AML-193 (cell line): ENCODE data around the gene ANKS1A.

ENCODE experiments used
- DNase-seq, 2 experiments: peaks; one replicate each; lab custom pipeline; 2025; lab: John Stamatoyannopoulos, UW

ANKS1A gene

DNA sequence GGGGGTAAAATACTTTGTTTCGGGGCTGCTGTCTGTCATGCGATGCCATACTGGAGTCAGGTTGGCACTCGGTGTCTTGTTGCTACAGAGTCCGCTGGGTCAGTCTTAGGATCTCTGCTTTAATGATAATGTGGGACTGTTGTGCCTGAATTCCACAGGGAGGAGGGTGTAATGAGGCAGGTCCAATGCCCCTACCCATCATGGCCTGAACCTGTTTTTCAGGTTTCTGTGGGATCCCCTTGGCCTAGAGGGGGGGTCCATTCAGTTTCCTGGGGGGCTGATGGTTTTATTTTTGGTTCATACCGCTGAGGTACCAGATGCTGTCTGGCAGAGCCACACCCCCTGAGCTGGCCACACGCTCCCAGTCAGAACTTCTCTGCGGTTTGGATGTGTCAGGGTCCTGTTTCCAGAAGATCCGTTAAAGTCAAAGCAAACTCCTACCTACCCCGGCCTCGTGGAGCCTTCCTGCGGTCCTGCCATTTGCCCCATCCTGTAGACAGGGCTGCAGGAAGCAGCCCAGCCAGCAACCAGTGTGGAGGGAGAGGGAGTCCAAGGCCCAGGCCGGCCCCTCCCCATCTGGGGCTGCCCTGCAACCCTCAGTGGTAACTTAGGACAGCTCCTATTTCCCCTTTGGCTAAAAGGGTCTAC is 182.4 kb downstream of the ANKS1A start:
- DNase-seq = no peak

DNA sequence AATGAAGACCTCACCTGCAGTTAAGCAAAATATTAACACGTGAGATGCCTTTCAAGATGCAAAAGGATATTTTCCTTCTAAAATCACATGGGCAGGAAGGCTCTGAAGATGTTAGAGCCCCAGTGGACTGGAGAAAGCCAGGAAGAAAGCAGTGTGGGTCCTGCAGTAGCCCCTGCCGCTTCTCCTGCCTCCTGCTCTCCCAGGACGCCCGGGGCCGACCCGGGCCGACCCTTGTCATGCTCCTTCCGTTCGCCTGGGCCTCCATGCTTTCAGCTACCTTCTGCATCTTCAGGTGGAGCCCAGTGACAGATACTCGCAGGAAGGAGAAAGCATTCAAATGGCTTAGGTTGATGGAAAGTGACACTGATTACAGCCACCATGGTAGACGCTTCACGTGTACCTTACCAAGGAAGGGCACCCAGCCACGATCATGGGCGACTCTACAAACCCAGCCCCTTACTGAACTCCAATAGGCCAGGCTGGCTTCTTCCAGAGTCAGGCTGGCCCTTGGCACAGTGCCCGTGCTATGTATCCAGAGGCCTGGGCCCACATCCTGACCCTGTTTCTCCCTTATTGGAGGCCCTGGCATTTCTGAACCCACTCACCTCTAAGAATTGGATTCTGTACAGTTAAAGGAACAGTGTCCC is 183.1 kb downstream of the ANKS1A start:
- no peak for DNase-seq

DNA sequence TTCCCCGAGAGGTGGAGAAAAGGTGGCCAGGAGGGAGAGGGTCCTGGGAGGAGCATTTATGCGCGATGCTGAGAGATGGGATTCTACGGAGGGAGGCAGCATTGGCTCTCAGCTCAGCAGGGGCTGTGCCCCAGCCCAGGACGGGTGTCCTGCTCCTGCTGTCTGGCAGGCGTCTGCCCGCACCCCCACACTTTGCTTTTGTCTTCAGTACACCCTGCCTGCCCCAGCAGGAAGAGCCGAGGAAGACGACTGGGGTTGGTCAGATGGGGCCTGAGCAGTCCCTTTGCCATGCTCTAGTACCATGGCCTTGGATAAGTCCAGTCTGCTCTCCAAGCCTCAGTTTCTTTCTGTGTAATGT is 183.6 kb downstream of the ANKS1A start:
- DNase-seq = no peak

DNA sequence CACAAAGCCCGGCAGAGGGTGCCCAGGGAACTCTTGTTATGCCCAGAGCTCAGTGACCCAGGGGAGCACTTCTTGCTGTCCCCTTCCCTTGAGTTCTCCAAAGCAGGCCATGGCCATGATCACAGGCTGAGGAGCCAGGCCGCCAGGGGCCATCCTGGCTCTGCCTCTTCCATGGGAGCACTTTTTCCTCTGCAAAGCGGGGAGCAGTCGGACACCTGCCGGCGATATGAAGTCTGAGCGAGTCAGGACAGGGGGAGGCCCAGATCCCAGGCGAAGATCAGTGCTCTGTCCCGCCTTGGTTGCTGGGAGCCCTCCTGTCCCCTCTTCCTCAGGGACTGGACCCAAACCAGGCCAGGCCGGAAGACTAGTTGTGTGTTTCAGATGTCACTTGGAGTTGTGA is 184.2 kb downstream of the ANKS1A start:
- no peak for DNase-seq

DNA sequence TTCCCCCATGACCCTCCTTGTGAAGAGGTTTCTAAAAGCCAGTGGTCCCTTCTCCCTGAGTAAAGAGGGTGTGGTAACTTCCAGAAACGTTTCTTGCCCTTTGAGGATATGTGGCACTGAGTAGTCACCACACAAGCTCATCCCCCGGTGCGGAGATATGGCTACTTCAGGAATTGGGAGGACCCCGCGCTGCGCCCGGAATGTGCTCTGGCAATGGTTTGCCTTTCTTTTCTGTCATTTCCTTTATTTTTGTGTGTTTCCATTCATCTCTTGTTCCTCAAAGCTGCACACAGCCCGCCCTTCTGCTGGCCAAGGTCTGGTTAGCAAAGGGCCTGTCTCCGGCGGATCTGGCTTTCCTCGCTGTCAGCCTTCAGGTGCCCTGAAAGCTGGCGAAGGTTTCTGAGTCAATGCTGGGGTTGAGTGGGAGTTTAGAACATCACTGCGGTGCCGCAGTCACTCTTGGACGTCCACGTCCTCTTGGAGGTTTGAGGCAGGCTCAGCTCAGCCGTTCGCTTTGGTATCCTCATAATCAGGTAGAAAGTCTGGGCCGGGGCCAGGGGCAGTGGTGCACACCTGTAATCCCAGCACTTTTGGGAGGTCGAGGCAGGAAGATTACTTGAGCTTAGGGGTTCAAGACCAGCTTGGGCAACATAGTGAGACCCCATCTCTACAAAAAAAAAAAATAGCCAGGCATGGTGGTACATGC is 184.9 kb downstream of the ANKS1A start:
- no peak for DNase-seq

DNA sequence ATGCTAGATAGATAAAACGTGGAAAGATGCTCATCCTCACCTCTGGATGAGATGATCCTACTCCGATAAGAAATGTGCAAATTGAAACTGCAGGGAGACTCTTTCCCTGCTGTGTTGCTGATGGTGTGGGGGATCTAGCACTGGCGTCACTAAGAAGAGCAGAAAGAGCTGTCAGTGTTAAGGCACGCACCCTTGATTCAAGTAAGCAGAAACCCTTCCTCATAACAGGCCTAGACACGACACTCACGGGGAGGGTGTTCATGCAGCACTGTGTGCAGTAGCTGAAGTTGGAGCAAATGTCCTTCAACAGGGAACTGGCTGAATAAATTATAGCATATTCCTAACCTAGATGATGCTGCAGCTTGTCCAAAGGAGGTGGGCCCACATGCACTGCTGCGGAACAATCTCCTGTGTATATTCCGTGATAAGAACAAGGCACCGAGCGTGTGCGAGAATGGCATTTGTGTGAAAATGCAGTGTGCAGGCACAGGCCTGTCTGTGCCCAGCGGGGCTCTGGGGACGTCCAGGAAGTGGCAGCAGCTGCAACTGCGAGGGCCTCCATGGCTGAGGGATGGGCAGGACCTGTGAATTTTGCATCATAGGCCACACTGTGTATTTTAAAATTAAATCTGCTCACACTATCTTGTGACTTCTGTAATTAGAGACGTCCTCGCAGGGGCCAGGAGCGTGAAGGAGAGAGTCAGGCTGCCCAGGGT is 188.1 kb downstream of the ANKS1A start:
- no peak for DNase-seq

DNA sequence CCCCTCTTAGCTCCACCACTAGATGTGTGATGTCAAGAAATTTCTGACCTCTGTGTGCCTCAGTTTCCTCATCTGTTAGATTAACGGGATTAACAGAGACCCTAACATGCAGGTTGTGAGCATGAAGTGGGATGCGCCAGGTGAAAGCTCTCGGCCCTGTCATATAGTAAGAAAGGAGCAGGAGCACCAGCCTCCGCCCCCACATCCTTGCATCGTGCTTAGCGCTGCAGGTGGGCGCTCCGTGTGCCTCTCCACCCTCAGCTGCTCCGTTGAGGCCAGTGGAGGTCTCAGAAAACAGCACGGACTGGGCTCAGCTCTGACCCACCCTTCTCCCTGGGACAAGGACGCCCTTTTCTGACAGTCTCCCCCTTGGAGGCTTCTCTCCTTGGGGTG is 188.7 kb downstream of the ANKS1A start:
- no peak for DNase-seq

DNA sequence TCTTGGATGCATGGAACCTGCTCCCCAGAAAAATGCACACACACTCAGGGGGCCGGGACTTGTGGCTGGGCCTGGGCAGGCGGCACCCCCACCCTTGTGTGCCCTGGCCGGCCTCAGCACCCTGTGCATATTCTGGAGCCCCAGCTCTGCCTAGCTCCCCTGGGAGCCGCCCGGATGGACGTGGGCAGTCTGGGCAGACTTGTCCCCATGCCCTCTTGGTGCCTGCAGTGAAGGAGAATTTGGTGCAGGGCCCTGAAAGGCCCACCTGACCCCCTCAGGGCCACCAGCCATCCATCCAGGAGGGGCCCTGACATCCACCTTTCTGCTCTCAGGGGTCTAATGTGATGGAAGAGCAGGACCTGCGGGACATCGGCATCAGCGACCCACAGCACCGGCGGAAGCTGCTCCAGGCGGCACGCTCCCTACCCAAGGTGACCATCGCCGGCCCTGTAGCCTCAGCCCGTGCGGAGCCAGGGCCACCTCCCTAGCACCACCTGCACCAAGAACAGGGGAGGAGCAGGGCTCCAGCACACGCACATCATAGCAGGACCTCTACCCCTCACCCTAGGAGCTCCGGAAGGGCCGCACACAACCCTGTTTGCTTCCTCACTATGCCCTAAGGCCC is 189.3 kb downstream of the ANKS1A start:
- DNase-seq = no peak

DNA sequence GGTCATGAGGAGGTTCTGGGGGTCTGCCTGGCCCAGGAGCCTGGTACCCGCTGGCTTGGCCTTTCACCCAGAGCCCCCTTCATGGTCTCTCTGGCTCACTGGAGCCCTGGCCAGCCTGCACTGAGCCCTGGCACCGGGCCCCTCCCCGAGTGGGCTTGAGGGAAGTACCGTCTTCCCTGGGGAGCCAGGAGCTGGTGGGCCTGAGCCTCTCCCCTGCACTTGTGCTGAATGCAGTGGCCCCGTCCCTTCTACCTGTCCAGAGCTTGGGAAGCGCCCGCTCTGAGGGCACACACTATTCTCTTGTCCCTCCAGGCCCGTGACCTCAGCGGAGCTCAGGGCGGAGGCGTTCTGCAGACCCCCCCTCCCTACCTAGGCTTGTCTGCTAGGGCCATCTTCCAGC is 189.8 kb downstream of the ANKS1A start:
- no peak for DNase-seq

DNA sequence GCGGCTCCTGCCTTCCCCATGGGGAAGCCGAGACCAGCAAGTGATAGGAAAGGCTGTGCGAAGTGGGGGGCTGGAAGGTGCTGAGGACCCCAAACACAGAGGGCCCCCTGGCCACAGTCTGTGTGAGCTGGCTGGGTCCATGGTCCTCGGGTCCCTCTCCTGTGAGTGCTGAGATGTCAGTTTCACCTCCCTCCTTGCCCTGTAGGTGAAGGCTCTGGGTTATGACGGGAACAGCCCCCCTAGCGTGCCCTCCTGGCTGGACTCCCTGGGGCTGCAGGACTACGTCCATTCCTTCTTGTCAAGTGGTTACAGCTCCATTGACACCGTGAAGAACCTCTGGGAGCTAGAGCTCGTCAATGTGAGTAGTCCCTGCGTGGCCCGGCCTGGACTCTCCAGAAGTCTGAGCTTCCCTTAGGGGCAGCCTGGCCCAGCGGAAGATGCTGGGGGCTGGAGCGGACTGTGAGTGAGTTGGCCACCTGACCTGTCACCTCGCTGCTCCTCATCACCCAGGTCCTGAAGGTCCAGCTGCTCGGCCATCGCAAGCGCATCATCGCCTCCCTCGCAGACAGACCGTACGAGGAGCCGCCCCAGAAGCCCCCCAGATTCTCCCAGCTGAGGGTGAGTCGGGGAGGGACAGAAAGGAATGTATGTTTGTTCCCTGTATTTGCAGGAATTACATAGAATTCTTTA is 190.4 kb downstream of the ANKS1A start:
- DNase-seq = no peak

DNA sequence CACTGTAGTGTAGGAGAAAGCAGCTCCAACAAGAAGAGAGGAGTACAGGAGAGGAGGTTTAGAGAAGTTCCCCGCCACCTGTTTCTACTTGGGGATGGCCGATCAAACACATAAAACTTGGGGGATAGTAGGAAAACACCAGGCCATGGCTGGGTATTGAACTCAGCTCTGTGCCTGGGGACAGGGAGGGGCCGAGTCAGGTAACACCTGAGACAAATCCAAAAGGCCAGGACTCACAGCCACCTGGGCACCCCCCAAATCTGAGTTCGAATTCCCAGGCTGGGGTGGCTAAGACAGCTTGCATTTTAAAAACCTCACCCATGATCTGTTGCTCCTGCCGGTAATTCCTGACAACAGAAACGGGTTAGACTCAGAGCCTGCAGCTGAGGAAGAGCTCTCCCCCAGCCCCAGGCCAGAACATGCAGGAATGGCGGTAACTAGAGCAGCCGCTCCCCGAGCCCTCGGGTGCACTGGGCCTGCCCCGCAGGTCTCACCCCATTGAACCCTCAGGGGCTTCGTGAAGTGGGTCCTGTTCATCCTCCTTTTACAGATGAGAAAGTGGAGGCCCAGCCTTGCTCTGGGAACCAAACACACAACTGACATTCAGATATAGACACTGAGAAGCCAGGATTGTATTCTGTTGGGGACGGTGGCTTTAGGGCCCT is 191.1 kb downstream of the ANKS1A start:
- DNase-seq = no peak

DNA sequence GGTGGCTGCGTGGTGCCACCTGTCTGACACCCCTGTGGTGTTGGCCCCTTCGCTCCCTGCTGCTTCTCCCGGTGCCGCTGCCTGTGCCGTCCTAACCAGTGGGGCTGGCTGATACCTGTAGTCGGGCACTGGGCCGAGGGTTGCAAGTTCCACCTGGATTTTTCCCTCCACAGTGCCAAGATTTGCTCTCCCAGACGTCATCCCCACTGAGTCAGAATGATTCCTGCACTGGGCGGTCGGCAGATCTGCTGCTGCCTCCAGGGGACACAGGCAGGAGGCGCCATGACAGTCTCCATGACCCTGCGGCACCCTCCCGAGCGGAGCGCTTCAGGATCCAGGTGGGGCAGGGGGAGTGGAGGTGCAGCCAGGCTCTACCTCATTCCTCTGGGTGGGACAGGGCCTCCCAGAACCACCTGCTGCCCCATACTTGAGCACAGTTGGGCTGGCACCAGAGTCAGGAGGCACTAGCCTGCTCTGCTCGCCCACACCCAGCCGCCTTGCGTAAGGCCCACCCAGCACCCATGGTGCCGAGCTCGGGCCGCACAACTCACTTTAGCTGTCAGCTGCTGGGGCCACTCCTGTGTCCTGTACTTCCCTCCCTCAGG is 191.9 kb downstream of the ANKS1A start:
- no peak for DNase-seq

DNA sequence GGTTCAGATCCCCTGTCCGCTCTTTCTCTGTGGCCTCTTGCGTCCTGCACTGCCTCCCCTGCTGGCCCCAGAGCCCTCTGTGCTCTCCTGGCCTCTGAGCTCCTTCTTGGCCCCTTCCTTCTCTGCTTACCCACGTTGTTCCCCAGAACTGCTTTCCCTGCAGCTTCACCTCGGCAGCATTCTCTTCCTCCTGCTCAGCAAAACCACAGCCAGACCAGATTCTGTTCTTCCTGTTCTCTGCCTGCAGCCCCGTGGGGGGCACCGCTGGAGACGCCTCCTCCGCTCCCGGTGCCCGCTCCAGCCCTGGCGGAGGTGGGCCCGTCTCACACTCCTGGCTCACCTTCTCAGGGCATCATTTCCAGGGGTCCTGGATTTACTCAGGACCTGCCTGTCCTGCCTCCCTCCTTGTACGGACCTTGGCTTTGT is 192.4 kb downstream of the ANKS1A start:
- no peak for DNase-seq

DNA sequence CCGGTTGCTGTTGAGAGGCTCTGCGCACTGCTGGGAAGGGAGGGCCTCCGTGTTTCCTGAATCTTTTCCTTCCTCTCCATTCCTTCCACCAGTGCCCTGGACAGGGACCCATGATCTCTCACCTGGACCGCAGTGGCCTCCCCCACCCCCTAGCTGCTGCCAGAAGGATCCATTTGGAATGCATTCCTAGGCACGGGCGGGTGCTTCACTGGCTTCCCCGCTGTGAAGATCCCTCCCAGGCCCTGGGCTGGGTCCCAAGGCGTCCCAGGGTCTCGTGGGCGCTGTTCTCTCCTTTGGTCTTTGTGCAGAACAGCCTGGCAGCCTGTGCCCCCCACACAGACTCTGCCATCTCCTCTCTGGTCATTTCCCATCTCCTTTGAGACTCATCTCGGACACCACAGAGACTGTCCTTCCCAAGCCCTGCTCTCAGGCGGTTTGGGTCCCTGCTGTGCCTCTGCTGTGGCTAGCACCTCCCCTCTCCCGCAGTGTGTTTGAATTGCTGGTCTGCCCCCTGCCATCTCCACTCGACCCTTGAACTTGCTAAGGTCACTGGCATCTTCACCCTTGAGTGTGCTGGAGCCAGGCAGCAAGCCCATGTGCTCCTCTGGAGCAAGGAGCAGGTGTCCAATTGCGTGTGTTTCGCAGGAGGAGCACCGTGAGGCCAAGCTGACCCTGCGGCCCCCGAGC is 193.1 kb downstream of the ANKS1A start:
- DNase-seq = no peak

DNA sequence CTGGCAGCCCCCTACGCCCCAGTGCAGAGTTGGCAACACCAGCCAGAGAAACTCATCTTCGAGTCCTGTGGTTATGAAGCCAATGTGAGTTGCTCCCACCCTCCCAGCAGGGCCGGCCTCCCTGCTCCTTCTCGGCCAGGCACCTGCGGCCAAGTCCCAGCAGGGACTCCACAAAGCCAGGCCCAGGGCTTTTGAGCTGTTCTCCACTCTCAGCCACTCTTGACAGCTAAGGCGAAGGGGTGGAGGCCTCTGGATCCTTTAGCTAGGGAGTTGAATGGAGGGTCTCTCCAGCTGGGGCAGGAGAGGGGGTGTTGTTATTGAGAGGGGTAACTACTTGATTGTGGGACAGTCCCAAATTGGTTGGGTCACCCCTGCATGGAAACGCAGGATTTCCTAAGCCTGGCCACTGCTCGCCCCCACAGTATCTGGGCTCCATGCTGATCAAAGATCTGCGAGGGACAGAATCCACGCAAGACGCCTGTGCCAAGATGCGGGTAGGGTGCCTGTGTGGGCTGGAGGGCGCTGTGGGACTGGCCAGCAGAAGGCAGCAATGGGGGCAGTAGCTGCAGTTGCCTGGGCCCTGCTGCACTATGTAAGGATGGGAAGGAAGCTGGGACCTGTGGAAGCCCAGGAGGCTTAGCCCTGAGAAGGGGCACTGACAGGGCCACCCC is 193.8 kb downstream of the ANKS1A start:
- DNase-seq = no peak

DNA sequence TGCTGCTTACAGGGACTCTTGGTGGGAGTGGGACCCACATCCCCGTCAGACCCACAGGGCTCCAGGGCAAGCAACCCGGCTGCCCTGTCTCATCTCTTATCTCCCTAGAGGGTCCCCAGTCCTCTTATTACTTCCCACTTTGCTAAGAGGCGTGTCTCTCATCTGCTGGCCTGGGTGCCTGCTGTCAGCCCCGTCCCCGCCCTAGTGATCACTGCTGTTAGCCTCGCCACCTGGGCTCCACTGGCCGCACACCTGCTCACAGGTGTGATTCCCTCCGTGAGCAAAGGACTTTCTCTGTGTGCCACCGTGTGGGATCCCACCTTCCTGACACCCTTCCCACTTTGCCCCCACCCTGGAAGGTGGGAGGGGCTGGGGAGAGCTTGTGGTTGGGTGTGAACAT is 194.5 kb downstream of the ANKS1A start:
- no peak for DNase-seq

DNA sequence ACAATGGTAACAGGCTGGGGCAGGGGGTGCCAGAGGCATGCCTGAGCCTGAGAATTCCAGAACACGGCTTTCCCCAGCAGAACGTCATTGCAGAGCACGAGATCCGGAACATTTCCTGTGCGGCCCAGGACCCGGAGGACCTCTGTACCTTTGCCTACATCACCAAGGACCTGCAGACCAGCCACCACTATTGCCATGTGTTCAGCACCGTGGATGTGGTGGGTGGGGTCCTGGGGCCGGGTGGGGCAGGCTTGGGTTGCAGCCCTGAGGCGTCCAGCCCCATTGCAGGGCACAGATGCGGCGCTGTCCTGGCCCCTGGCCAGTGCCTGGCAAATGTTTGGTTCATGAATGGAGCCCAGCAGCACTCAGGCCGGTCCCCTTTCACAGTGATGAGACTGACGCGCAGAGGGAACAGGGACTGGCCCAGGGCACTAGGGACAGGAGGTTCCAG is 195.0 kb downstream of the ANKS1A start:
- DNase-seq = no peak

DNA sequence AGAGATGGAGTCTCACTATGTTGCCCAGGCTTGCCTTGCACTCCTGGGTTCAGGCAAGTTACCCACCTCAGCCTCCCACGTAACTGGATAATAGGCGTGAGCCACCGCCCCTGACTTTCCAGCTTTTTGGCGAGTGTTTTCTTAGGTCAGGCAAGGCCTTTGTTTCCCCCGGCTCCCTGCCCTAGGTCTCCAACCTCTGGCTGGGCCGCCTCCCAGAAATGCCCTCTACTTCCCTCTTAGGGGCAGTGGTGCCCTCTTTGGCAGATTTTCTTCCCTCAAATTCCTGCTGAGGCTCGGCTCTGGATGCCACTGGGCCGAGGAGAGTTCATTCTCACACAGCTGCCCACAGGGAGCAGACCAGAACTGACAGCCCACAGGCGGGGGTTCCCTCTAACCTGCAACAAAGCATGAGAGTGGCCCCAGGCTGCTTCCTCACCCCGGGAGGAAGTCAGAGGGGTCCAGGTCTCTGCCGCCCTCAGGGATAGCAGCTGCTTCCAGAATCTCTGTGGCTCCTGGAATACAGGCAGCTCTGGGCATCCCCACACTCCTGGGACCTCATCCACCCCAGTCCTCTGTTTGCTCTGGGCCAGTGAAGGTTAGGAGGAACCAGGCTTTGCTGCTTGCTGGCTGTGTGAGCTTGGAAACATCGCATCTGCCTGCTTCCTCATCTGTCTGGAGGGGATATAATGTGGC is 195.6 kb downstream of the ANKS1A start:
- no peak for DNase-seq
